T-helper 2 cell (primary cell): Measurements from ENCODE around the gene OR10G7.
A peak's percentile ranks its signal among the peaks of the same experiment; 100 is the strongest.

Experiments used
- DNase-seq, 5 experiments: peaks; one replicate each; pipeline versions ENCODE4 v3.0.0 to v3.0.0-alpha.2; 2012 to 2022
- total RNA-seq, 2 donors: gene quantifications; one replicate each; lab custom pipeline; 2026; lab: John Stamatoyannopoulos, UW

Gene OR10G7, protein sequence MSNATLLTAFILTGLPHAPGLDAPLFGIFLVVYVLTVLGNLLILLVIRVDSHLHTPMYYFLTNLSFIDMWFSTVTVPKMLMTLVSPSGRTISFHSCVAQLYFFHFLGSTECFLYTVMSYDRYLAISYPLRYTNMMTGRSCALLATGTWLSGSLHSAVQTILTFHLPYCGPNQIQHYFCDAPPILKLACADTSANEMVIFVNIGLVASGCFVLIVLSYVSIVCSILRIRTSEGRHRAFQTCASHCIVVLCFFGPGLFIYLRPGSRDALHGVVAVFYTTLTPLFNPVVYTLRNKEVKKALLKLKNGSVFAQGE
- 0 reads per million in 2 donors for total RNA-seq

- DNase-seq, result no peak
These were observed at the start of gene OR10G7 for GRCh38 chr11:124041254-124041653. Gene OR10G7, minus strand, starts transcription at chr11:124041325. Its CDS starts 2,324 bp downstream, at chr11:124039001.

DNA sequence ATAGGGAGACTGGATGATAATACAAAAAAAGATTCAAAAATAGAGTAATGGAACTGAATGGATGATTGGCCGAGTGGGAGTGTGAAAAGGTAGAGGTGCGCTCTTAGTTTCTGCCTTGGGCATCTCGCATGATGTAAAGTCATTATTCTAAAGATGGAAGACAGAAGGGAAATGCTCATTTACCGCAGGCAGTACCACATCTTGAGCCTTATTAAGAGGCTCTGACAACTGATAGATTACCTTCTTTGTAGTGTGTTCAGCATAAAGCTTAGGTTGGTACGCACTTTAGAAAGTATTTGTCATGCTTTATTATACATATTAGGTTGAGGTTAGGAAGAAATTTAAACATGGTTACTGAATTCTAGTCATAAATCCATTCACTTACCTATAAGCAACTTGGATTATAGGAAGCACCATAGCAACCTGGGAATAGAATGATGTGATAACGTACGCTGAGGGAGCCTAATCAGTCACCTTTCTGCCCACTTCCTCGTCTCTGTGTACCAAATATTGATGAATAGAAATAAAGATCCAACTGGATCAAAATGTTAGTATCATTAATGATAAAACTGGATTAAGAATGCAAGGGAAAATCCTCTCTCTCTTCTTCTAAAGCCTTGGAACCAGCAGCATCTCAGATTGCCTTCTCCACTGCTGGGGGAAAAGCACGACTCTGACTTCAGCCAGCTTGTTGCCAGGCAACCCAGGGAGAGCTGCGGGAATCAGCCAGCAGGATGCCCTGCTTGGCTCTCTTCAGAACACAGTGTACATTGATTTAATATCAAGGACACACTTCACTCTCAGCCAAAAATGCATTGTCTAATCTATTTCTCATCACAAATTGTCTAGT, 45.1 kb upstream of the OR10G7 start:
- DNase-seq, result no peak

DNA sequence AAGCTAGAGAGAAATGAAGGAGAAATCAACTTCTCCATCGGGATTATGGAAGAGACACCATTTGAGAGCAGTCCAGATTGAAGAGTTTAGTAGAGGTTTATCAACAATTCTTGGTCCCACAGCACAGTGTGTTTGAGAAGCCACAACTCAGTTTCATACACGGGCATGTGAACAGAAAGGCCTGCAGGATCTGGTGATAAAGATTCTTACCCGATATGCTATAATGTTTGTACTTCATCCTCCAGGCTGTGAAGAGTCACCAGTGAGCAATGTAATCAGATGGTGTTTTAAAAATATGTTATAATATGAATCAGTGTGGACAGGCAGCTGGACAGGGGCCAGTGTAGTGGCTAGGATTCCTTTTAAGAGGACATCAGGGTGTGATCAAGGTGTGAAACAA, 44.5 kb upstream of the OR10G7 start:
- DNase-seq, result no peak

GRCh38 chr11:124082371-124082770, 41.2 kb upstream of the OR10G7 start:
- no peak for DNase-seq

DNA sequence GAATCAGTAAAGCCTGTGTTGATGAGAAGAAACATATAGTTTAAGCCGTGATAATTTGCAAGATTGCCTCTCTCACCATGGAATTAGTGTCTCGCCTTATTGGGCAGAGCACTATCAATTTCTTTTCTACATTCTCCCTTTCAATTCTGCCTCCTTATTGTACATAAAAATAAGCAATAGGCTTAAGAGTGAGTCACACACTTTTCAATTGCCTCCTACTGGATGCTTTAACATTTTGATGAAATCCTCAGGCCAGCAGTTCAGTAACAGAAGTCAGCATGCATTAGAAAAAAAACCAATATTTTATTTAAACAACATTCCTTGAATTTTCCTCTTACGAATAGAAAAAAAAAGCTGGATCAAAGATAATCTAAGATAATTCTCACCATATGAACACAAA, 40.4 kb upstream of the OR10G7 start:
- DNase-seq, result no peak

GRCh38 chr11:124080327-124081001, 39.3 kb upstream of the OR10G7 start:
- no peak for DNase-seq

GRCh38 chr11:124079631-124080326, 38.7 kb upstream of the OR10G7 start:
- no peak for DNase-seq

DNA sequence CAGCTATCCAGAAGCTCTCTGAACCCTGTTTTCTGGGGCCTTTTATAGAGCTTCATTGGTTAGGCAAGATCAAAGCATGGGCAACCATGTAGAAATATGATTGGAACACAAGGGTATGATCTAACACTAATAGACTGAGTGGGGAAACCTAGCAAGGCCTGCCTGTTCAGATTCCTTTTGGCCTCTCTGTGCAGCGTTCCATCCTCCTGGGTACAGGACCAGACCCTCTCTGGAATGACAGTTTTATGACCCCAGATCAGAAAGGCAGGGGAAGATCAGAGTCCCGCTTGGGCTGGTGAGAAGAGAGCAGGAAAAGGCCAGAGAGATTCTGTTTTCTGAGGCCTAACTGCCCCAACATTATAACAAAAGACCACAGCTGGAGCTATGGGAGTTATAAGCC, 37.5 kb upstream of the OR10G7 start:
- DNase-seq, result no peak

DNA sequence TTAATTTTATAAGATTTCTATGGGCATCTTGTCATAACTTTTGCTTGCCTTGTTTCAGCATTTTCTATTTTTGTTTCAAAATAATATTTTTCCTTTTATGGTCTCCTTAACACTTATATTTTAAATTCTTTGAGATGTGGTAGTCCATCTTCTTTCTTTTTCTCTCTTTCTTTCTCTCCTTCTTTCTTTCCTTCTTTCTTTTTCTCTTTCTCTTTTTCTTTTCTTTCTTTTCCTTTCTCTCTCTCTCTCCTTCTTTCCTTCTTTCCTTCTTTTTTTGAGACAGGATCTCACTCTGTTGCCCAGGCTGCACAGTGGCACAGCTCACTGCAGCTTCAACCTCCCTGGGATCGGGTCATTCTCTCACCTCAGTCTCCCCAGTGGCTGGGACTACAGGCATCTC, 36.1 kb upstream of the OR10G7 start:
- DNase-seq, result no peak

GRCh38 chr11:124075841-124076651, 34.9 kb upstream of the OR10G7 start:
- DNase-seq, result peak in 1 of 5 experiments; percentile 9

- DNase-seq, result no peak
These were observed 34.3 kb upstream of the OR10G7 start for GRCh38 chr11:124075492-124075840.

- DNase-seq, result no peak
These were observed 33.4 kb upstream of the OR10G7 start for GRCh38 chr11:124074554-124074953.

DNA sequence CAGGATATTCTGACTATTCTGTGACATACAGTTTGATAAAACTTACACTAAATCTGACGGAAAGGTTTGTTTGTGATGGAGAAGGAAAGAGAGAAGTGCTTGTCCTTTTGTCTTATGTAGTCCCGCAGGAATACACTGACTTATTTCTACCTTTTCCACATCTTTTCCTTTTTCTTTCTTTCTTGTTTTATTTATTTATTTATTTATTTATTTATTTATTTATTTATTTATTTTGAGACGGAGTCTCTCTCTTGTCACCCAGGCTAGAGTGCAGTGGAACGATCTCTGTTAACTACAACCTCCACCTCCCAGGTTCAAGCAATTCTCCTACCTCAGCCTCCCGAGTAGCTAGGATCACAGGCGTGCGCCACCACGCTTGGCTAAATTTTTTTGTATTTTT, 31.0 kb upstream of the OR10G7 start:
- no peak for DNase-seq

GRCh38 chr11:124071623-124071948, 30.5 kb upstream of the OR10G7 start:
- DNase-seq, result no peak

DNA sequence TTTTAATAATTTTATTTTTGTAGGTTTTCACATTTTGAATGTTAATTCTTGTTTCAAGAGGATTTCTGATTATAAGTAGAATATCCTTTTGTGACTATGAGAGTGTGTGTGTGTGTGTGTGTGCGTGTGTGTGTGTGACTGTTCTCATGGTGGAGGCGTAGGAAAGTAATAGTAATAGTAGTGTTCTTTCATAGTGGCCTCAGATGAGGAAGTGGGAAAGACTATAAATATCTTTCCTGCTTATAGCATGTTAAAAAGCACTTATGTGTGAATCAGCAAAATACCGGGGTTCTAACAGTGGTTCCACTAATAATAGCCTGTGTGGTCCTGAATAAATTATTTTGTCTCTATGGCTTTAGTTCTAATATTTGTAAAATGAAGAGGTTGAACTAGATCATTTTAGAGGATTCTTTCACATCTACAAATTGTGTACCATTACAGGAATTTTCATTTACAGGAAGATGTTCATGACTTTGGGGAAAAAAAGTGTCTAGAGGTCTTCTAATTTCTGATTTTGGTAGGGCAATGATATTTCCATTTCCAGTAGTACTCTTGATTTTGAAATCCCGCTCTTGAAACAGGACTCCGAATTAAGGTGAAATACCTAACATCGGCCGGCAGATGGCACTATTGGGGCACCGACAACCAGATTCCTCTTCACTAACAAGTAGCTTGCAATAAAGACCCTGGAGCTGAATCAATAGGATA, 29.9 kb upstream of the OR10G7 start:
- DNase-seq, result peak in 4 of 5 experiments; percentile 4 to 62 (median 42)

GRCh38 chr11:124069429-124070401, 28.6 kb upstream of the OR10G7 start:
- peak in 1 of 5 experiments; percentile 68 for DNase-seq

- DNase-seq, result no peak
These were observed 27.5 kb upstream of the OR10G7 start for GRCh38 chr11:124068601-124069110.

DNA sequence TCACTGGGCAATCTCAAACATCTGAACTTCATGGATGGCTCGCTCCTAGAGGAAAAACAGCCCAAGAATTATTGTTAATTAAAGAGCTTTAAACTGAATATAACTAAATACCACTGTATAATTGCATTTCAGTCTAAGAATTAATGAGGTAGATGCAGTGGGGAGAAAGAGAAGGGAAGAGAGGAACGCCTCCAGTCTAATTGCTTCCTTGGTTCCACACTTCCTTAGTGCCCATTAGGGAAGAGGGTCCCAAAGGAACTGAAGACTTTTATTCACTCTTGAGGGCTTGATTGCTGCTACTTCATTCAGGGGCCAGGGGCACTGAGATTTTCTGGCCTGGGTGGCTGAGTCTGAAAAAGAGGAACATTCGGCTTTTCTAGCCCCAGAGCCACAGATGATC, 11.8 kb upstream of the OR10G7 start:
- no peak for DNase-seq

DNA sequence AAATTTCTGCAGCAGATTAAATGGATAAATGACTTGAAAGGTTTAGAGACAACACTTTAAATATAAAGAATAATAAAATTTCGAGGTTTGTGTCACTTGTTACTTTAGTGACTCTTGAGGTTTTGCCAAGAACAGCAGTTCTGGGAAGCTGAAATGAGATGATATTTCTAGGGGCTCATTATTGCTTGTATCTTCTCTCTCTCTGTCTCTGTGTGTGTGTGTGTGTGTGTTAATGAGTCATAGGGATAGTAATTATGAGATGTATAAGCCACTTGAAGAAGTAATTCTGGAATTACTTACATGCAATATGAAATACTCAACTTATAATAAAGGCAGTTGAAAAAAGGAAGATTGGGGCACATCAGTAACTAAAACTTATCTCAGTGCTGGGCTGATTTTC, 9.6 kb upstream of the OR10G7 start:
- no peak for DNase-seq

DNA sequence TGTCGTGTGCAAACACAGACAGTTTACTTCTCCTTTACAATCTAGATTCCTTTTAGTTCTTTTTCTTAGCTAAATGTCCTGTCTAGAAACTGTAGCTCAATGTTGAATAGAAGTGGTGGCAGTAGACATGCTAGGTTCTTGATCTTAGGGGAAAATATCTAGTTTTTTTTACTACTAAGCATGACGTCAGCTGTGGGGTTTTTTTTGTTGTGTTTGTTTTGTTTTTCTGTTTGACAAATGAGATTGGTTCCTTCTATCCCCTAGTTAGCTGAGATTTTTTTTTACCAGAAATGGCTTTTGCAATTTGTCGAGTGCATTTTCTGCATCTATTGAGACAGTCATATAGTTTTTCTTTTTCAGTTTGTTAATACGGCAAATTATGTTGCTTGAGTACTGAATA, 2.3 kb upstream of the OR10G7 start:
- DNase-seq, result no peak
